Kidney (tissue), 14 donors: ENCODE measurements around the gene RAD51B. TPM values are rescaled to one million over a fixed set of nuclear protein-coding genes. Genes with fewer than 3 reads are reported as not detected.

Experiments used
- DNase-seq, 5 donors: peaks; one replicate each; pipeline ENCODE4 v3.0.0-alpha.2; 2013 to 2020
- FAIRE-seq: peaks from 2 replicates; lab custom pipeline; 2012; peaks lifted over from hg19 to GRCh38; lab: Jason Lieb, UNC
- H3K27ac ChIP-seq, 2 donors: one replicate each; pipeline ENCODE4 v1.7.0; 2013; ENCODE audit warnings: low read depth in 2 of 2, low read length in 2 of 2, inconsistent platforms in 1 of 2
- H3K27me3 ChIP-seq: one replicate; pipeline ENCODE4 v1.7.1; 2013; ENCODE audit warnings: low read length, inconsistent platforms; ENCODE audit not compliant: control insufficient read depth, insufficient read depth
- H3K36me3 ChIP-seq, 3 donors: one replicate each; pipeline versions ENCODE4 v1.7.0 to v1.7.1; 2013; ENCODE audit warnings: low read length in 3 of 3, control low read depth in 1 of 3, inconsistent platforms in 1 of 3; ENCODE audit not compliant: insufficient read depth in 3 of 3, control insufficient read depth in 2 of 3
- H3K4me1 ChIP-seq, 3 donors: one replicate each; pipeline versions ENCODE4 v1.7.0 to v1.7.1; 2013; ENCODE audit warnings: low read length in 3 of 3, inconsistent platforms in 1 of 3, low read depth in 1 of 3; ENCODE audit not compliant: control insufficient read depth in 2 of 3, insufficient read depth in 2 of 3
- H3K4me3 ChIP-seq, 3 donors: one replicate each; pipeline versions ENCODE4 v1.7.0 to v1.8.1; 2013; ENCODE audit warnings: low read length in 3 of 3, control low read depth in 1 of 3, inconsistent platforms in 1 of 3
- H3K9ac ChIP-seq, 3 donors: one replicate each; pipeline versions ENCODE4 v1.7.0 to v1.7.1; 2013; ENCODE audit warnings: low read length in 3 of 3, control low read depth in 1 of 3, inconsistent platforms in 1 of 3
- H3K9me3 ChIP-seq, 3 donors: one replicate each; pipeline versions ENCODE4 v1.7.0 to v1.7.1; 2013; ENCODE audit warnings: low read length in 3 of 3, control low read depth in 1 of 3, inconsistent platforms in 1 of 3; ENCODE audit not compliant: control insufficient read depth in 2 of 3, insufficient read depth in 1 of 3
- intact Hi-C: fragments of 100-400 bp; cut with DNase I; formaldehyde crosslinking; loops from one replicate; pipeline ENCODE4 v1.11.1; 2022
- polyA plus RNA-seq: library from polyadenylated mRNA; stranded (reverse); fragments of 350-450 nt; fragmentation: Illumina TruSeq; extraction: RNeasy Lipid Tissue Mini Kit (QIAGEN cat#74804); gene quantifications from one replicate; pipeline ENCODE4 v1.2.3, GENCODE V29; 2014; ENCODE audit warnings: low read depth, low replicate concordance; ENCODE audit not compliant: insufficient read depth
- total RNA-seq: library from RNA; stranded (reverse); fragmentation: NEBNext Ultra II Directional; extraction: Animal tissue kit (Norgen Biotek cat#: 25700); gene quantifications from one replicate; pipeline ENCODE4 v1.2.1, GENCODE V29; 2021
- TF ChIP-seq, protein P1 (sequence below): IDR thresholded peaks from 3 replicates; pipeline ENCODE4 v1.5.1; 2012; ENCODE audit warnings: mild to moderate bottlenecking, moderate library complexity, borderline replicate concordance; ENCODE audit not compliant: insufficient read depth; ENCODE audit errors: extremely low read depth
- donor health status: control.
- donor health status: control.
- donor health status: control.
- donor health status: control.
- donor health status: control.
- donor health status: DM: yes; HTN: yes; CAD: no.
- donor health status: Normal renal cell carcinoma (clear cell type).

RAD51B gene
- total and polyA plus RNA-seq, 2 donors from 2014 or later: 6.9 to 18.0 TPM

DNA sequence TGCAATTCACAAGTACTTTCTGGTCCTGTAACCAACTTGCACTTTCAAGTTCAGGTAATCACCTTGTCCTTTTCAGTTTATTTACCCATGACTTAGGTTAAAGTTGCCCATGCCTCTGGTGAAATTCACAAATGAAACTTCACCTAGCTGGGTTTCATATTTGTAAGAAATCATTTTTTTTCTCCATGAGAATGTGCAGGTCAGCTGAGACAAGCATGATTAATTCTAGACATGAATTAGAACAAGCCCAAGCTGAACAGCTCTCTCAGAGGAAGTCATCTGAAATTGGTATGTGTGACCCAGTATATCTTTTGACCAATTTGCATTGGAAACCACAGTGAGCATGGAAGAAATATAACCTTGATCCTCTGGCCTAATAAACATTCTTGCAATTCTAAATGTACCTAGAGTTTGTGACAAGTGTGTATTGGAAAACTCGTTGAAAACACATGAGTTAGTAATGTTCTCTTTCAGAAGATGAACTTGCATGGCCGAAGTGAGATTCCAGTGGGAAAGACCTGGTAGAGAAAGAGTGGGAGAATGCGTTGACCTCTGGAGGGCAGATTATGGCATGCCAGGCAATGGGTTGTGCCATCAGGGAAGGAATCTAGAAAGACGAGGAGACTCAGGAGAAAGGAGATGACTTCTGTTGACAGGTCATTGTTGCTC is 486.8 kb downstream of the RAD51B start:
- TF ChIP-seq, protein P1, sequence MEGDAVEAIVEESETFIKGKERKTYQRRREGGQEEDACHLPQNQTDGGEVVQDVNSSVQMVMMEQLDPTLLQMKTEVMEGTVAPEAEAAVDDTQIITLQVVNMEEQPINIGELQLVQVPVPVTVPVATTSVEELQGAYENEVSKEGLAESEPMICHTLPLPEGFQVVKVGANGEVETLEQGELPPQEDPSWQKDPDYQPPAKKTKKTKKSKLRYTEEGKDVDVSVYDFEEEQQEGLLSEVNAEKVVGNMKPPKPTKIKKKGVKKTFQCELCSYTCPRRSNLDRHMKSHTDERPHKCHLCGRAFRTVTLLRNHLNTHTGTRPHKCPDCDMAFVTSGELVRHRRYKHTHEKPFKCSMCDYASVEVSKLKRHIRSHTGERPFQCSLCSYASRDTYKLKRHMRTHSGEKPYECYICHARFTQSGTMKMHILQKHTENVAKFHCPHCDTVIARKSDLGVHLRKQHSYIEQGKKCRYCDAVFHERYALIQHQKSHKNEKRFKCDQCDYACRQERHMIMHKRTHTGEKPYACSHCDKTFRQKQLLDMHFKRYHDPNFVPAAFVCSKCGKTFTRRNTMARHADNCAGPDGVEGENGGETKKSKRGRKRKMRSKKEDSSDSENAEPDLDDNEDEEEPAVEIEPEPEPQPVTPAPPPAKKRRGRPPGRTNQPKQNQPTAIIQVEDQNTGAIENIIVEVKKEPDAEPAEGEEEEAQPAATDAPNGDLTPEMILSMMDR: no peak
- no peak overlapping the region for H3K4me3 ChIP-seq
- DNase-seq: no peak
- H3K27ac ChIP-seq: peak overlapping the region; percentile 14 to 48
- FAIRE-seq: no peak
- no peaks in the 10 kb centered on the region for H3K9me3 ChIP-seq
- no peak overlapping the region for H3K9ac ChIP-seq
- intact Hi-C loops: no loop called here
- no peaks in the 10 kb centered on the region for H3K27me3 ChIP-seq
- H3K4me1 ChIP-seq: peaks cover 2 to 17% (median 11%) of the 10 kb centered on the region in 3 donors
- no peaks in the 10 kb centered on the region for H3K36me3 ChIP-seq

DNA sequence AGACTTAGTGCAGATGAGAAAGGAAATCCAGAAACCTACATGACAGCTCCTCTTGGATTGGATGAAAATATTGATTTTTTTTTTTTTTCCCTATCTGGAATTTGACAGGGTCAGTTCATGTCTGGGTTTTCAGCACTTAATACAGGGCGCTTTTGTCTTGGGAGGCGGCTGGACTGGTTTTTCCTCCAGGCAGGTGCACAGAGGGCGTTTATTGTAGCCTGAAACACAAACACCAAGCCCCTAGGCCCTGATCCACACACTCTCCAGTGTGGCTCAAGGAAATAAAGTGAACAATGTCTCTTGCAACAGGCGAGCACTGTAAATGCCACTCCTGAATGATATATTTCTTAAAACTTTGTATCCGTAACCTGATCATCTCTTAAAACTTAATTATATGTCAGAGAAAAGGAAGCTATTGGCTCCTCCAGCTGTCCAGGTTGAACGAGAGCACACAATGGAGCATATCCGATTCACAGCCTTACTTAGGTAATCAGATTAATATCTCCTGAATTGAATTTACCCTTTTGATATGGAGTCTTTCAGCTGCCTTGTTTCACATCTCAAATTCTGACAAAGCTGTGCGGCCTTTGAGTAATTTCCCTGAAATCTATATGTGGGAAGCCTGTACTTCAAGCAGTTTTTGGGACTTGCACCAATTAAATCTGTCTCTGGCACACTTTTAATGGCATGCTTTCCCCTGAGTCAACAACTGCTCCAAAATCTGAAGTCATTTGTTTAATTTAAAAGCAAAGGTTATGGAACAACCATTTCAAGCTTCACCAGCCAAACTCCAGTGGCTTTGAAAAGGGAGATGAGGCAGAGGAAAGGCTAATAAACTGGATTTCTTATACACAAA is 487.6 kb downstream of the RAD51B start:
- intact Hi-C loops: no loop called here
- Histone ChIP-seq H3K27me3 (no peaks in the 10 kb centered on the region), H3K36me3 (no peaks in the 10 kb centered on the region), H3K27ac (peak overlapping the region; percentile 54 to 61), H3K4me3 (no peak overlapping the region), H3K4me1 (peaks cover 2 to 17% (median 11%) of the 10 kb centered on the region in 3 donors), H3K9ac (no peak overlapping the region), H3K9me3 (no peaks in the 10 kb centered on the region)
- FAIRE-seq (no peak), DNase-seq (peak in 4 of 5 donors; percentile 61 to 85 (median 74))
- TF ChIP-seq, protein P1: no peak

DNA sequence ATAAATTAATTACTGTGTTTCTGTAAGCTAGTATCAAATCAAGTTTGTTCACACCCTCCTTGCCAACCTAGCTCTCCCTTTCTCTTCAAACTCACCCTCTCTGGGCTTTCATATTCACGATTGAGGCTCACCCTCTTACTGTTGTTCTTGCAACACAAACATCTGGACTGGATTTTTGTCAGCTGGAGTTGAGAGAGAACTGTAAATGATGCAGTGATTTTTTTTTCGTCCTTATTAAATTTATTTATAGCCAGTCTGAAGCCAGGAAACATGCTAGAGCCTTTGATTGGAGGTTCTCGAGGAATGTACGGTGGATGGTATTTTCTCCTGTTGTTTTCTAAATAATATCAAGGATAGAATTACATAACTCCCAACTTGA is 488.2 kb downstream of the RAD51B start:
- no peaks in the 10 kb centered on the region for H3K36me3 ChIP-seq
- no peaks in the 10 kb centered on the region for H3K27me3 ChIP-seq
- no peak overlapping the region for H3K4me3 ChIP-seq
- H3K4me1 ChIP-seq: peaks cover 2 to 17% (median 11%) of the 10 kb centered on the region in 3 donors
- FAIRE-seq: no peak
- peak in 2 of 5 donors; percentile 76 to 92 for DNase-seq
- no peaks in the 10 kb centered on the region for H3K9me3 ChIP-seq
- intact Hi-C loops: no loop called here
- TF ChIP-seq, protein P1: no peak
- peak overlapping the region; percentile 47 to 54 for H3K27ac ChIP-seq
- no peak overlapping the region for H3K9ac ChIP-seq
